Amygdala (tissue), 56 donors: Measurements from ENCODE around the gene SLC7A6.
A peak's percentile ranks its signal among the peaks of the same experiment; 100 is the strongest.

ENCODE experiments used
- DNase-seq, 56 donors: peaks; one replicate each; lab custom pipeline; 2025; lab: John Stamatoyannopoulos, UW

Gene SLC7A6

GRCh38 chr16:68297908-68298307 lies 33.6 kb downstream of the SLC7A6 start:
- no peak for DNase-seq

GRCh38 chr16:68298312-68298711 lies 34.0 kb downstream of the SLC7A6 start:
- DNase-seq: no peak

- DNase-seq: peak in 7 of 56 donors; percentile 2 to 15 (median 6)
Measured at GRCh38 chr16:68298907-68299561, 34.7 kb downstream of the SLC7A6 start.

- DNase-seq: no peak
Measured at GRCh38 chr16:68299571-68300453, 35.5 kb downstream of the SLC7A6 start.

GRCh38 chr16:68300734-68301459 lies 36.6 kb downstream of the SLC7A6 start:
- DNase-seq: no peak

- DNase-seq: no peak
Measured at GRCh38 chr16:68306633-68307032, 42.3 kb downstream of the SLC7A6 start.

- DNase-seq: no peak
Measured at GRCh38 chr16:68309799-68310198, 45.5 kb downstream of the SLC7A6 start.

- DNase-seq: peak in 4 of 56 donors; percentile 50 to 54 (median 54)
Measured at GRCh38 chr16:68310437-68310773, 46.1 kb downstream of the SLC7A6 start.

GRCh38 chr16:68310774-68311511 lies 46.6 kb downstream of the SLC7A6 start, which contains the start of the genes PRMT7 and SLC7A6OS:
Gene PRMT7, plus strand, starts transcription at chr16:68311019. Its CDS starts 4,961 bp downstream, at chr16:68315980.
Gene SLC7A6OS, minus strand, starts transcription at chr16:68310946. Its CDS starts 20 bp downstream, at chr16:68310926.
- peak; percentile 35 to 93 (median 83) for DNase-seq

- DNase-seq: no peak
Measured at GRCh38 chr16:68313116-68313515, 48.8 kb downstream of the SLC7A6 start.

- DNase-seq: no peak
Measured at GRCh38 chr16:68319185-68319908, 55.0 kb downstream of the SLC7A6 start.

GRCh38 chr16:68324336-68324735 lies 60.0 kb downstream of the SLC7A6 start:
- no peak for DNase-seq

GRCh38 chr16:68324780-68325357 lies 60.5 kb downstream of the SLC7A6 start:
- DNase-seq: no peak

GRCh38 chr16:68328151-68328859 lies 64.0 kb downstream of the SLC7A6 start:
- peak in 54 of 56 donors; percentile 4 to 83 (median 58) for DNase-seq

GRCh38 chr16:68328860-68329390 lies 64.6 kb downstream of the SLC7A6 start:
- DNase-seq: no peak

- no peak for DNase-seq
Measured at GRCh38 chr16:68331879-68332410, 67.6 kb downstream of the SLC7A6 start.

- peak in 12 of 56 donors; percentile 8 to 62 (median 22) for DNase-seq
Measured at GRCh38 chr16:68332411-68333121, 68.2 kb downstream of the SLC7A6 start.
